ENCODE data around the gene EQTN.

EQTN gene

GRCh38 chr9:27292659-27293405, 4.1 kb downstream of the EQTN start:
- DNase-seq, result no peak

DNA sequence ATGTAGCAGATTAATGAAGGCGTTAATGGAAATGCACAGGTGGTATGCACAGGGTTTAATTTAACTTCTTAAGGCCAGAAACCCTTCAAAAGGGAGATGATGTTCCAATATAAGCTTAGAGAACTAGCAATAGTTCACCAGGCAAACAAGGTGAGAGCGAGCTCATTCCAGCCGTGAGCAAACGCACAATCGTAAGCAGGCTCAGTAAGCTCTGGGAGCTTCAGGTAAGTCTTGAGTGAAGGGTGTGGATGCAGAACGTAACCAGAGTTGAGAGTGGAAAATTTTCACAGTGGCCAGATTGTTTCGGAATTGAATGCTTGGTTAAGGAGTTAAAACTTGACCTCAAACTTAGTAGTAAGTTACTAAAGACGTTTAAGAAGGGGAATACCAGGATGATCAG, 5.7 kb downstream of the EQTN start:
- DNase-seq, result no peak

- DNase-seq, result no peak
Observed at GRCh38 chr9:27282269-27282668, 14.7 kb downstream of the EQTN start.

- DNase-seq, result no peak
Observed at GRCh38 chr9:27280860-27281259, 16.1 kb downstream of the EQTN start.

DNA sequence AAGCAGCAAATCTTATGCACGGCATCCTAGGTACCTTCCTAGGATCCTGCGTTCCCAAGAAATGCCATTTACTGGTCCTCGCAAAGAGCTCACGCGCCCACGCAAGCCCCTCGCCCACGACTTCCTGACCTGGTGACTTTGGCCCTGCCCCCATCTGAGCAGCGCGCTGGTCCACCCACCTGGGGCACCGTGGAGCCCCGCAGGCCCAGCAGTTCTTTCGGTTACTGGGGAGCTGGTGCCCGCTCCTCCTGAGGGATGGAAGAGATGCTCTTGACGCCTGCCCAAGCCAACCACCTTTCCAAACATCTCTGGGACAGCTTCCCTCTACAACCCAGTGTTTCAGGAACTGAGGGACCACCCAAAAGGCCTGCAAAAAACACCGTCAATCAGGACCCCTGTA, 16.7 kb downstream of the EQTN start:
- DNase-seq, result no peak

DNA sequence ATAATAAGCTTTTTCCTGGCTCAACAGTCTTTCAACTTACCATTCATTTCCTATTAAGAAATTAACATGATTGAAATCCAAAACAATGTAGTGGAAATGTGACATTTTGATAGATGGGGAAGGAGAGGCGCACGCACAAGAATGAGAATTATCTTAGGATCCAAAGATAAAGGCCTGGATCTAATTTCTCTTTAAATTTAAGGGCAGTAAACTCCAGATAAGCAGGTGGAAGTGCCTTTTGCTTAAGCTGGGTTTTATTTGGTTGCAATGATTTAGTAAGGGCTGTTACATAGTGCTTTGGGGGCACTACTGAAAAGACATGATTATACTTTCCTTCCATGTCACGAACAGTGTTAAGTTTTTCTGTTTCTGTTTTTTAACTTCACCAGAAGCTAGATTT, 17.3 kb downstream of the EQTN start:
- DNase-seq, result no peak

- no peak for DNase-seq
Observed at GRCh38 chr9:27278374-27278773, 18.6 kb downstream of the EQTN start.

DNA sequence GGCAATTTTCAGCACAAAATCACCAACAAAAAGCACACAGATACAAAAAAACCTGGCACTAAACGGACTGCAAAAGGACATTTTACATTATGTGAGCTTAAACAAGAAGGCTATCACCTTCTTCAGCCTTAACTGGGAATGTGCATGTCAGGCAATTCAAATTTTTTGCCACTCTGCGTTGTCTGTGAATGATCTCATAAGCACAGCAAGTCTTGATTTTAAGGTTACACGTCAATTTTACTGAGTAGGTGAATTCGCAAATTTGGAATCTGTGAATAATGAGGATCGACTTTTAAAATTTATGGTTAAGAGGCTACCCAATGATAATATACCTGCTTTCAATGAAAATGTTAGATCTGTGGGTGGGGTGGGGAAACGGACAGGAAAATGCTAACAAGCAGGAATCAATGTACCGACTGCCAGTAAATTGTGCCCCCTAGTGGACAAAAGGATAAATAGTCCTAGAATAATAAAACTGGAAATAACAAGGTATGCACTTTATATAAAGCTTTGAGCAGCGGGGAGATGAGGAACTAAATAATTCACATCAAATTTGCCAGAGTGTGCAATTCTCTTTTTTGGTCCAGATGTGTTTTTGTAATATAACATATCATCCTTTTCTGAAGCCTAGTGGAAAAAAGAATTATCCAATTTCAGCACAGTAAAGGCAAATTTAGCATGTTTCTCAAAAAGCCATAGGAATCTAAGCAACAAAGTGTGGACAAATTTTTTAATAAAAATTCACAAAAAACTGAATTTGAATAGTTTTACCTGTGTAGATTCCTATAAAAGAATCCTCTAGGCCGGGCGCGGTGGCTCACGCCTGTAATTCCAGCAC, 20.5 kb downstream of the EQTN start:
- peak; percentile 72 for DNase-seq

DNA sequence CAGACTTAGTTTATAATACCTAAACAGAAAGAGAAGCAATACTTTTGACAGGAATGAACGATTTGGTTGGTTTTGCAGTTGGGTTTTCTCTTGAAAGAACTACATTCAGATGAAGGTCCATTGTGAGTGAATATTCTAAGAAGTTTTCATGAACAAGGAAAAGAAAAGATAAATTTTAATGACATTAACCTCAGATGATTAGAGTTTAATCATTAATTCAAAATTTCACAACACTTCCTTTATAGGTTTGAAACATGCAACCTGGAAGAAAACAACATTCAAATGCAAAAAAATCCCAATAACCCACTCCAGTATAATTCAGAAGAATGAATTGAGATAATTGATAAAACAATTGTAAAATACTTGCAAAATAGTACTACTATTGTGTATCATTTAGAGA, 23.8 kb downstream of the EQTN start:
- no peak for DNase-seq

GRCh38 chr9:27272103-27272502, 24.8 kb downstream of the EQTN start:
- DNase-seq, result no peak

GRCh38 chr9:27261517-27262211, 35.3 kb downstream of the EQTN start:
- DNase-seq, result peak; percentile 5

DNA sequence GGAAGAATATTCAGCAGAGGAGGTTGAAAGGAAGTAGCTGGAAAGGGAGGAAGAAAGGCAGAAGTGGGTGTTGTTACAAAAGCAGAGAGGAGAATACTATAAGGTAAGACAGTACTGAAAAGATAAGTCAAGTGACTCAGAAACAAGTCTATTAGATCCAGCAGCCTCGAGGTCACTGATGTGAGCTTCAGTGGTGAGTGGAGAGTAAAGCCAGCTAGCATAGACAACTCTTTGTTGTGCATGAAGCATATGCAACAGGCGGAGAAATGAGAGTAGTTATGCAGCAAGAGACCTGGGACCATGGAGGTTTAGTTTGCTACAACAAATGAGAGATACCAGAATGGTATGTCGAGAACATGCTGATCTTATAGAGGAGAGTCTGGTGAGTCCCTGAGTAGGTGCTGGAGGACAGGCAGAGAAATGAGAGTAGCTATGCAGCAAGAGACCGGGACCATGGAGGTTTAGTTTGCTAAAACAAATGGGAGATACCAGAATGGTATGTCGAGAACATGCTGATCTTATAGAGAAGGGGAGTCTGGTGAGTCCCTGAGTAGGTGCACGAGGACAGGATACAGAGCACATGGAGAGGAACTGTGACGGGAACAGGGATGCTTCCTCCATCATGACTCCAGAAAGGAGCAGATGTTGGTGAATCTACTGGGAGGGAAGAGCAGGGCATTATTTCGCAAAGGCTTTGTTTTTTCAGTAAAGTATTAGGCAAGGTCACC, 36.0 kb downstream of the EQTN start:
- no peak for DNase-seq

DNA sequence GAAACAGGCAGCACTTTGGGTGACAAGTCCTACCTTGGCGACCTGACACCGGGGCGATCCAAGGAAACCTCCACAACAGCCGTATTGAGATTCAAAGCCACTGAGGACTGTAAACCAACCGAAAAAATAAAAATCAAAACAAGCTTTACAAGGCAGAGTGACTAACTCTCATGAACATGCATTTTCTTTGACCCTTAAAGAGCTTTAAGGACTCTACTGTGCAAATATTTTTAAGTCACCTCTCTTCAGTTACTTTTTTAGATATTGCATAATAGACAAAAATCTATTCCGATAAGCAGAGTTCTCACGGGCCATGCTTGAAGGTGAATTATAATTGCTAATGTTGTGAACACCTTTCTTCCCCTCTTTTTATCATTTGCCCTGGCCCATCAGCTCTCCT, 38.3 kb downstream of the EQTN start:
- no peak for DNase-seq

GRCh38 chr9:27248702-27249101, 48.2 kb downstream of the EQTN start:
- DNase-seq, result no peak

DNA sequence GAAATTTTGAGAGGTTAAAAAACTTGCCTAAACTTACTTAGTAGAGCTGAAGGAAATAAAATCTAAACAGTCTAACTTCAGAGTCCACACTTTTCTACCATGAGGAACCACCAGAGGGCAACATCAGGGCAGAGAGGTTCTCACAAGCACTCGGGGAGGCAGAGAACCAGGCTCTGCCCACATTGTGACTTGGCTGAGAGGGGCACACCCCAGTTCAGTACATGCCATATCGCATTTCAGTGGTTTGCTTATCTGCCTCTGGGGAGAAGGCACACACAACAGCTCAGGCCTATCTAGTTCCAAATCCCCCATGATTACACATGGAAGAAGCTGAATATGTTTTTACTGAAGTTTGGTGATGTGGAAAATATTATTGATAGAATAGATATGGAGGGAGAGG, 49.2 kb downstream of the EQTN start:
- DNase-seq, result peak; percentile 60

DNA sequence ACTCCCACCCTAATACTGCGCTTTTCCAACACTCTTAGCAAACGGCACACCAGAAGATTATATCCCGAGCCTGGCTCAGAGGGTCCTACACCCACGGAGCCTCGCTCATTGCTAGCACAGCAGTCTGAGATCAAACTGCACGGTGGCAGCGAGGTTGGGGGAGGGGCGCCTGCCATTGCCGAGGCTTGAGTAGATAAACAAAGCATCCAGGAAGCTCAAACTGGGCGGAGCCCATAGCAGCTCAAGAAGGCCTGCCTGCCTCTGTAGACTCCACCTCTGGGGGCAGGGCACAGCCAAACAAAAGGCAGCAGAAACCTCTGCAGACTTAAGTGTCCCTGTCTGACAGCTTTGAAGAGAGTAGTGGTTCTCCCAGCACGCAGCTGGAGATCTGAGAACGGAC, 57.3 kb downstream of the EQTN start:
- DNase-seq, result peak; percentile 71

Data from DMS53 (cell line).